D721Med (cell line): ENCODE data around the gene AFF3.

ENCODE experiments used
- DNase-seq: peaks from one replicate; pipeline ENCODE4 v3.0.0; 2011; ENCODE audit warnings: low spot score; ENCODE audit not compliant: insufficient read length
- FAIRE-seq: peaks from 2 replicates; lab custom pipeline; 2011; peaks lifted over from hg19 to GRCh38; lab: Jason Lieb, UNC
- TF ChIP-seq, protein P1 (sequence below): IDR thresholded peaks from 2 replicates; pipeline ENCODE4 v1.5.1; 2012; ENCODE audit warnings: mild to moderate bottlenecking, control low read depth; ENCODE audit not compliant: insufficient read depth; ENCODE audit errors: missing control alignments

The AFF3 gene, protein sequence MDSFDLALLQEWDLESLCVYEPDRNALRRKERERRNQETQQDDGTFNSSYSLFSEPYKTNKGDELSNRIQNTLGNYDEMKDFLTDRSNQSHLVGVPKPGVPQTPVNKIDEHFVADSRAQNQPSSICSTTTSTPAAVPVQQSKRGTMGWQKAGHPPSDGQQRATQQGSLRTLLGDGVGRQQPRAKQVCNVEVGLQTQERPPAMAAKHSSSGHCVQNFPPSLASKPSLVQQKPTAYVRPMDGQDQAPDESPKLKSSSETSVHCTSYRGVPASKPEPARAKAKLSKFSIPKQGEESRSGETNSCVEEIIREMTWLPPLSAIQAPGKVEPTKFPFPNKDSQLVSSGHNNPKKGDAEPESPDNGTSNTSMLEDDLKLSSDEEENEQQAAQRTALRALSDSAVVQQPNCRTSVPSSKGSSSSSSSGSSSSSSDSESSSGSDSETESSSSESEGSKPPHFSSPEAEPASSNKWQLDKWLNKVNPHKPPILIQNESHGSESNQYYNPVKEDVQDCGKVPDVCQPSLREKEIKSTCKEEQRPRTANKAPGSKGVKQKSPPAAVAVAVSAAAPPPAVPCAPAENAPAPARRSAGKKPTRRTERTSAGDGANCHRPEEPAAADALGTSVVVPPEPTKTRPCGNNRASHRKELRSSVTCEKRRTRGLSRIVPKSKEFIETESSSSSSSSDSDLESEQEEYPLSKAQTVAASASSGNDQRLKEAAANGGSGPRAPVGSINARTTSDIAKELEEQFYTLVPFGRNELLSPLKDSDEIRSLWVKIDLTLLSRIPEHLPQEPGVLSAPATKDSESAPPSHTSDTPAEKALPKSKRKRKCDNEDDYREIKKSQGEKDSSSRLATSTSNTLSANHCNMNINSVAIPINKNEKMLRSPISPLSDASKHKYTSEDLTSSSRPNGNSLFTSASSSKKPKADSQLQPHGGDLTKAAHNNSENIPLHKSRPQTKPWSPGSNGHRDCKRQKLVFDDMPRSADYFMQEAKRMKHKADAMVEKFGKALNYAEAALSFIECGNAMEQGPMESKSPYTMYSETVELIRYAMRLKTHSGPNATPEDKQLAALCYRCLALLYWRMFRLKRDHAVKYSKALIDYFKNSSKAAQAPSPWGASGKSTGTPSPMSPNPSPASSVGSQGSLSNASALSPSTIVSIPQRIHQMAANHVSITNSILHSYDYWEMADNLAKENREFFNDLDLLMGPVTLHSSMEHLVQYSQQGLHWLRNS (N-terminal part only)

DNA sequence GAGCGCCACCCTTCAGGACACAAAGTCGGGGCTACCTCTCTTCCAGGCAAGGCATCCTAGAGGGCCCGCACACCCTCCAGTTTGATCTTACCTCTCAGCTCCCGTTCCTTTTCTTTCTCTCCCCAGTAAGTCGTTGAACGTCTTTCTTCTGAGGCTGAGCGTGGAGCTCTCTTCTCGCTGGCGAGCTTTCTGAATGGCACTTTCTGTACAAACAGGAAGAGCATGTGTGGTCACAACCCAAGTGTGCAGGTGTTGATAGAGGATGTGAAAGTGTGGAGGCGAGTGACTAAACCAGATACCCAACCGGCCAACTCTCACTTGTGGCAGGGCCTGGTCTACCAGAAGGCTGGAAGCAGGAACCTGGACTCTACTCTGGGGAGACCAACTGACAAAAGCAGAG lies at the start of gene AFF3:
Gene AFF3 (minus strand): TSS at position 198 of the 400 bp plus-strand sequence. CDS start 38,136 bp downstream, outside the sequence.
- no peak for FAIRE-seq
- DNase-seq: no peak
- TF ChIP-seq, protein P1, sequence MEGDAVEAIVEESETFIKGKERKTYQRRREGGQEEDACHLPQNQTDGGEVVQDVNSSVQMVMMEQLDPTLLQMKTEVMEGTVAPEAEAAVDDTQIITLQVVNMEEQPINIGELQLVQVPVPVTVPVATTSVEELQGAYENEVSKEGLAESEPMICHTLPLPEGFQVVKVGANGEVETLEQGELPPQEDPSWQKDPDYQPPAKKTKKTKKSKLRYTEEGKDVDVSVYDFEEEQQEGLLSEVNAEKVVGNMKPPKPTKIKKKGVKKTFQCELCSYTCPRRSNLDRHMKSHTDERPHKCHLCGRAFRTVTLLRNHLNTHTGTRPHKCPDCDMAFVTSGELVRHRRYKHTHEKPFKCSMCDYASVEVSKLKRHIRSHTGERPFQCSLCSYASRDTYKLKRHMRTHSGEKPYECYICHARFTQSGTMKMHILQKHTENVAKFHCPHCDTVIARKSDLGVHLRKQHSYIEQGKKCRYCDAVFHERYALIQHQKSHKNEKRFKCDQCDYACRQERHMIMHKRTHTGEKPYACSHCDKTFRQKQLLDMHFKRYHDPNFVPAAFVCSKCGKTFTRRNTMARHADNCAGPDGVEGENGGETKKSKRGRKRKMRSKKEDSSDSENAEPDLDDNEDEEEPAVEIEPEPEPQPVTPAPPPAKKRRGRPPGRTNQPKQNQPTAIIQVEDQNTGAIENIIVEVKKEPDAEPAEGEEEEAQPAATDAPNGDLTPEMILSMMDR: no peak

DNA sequence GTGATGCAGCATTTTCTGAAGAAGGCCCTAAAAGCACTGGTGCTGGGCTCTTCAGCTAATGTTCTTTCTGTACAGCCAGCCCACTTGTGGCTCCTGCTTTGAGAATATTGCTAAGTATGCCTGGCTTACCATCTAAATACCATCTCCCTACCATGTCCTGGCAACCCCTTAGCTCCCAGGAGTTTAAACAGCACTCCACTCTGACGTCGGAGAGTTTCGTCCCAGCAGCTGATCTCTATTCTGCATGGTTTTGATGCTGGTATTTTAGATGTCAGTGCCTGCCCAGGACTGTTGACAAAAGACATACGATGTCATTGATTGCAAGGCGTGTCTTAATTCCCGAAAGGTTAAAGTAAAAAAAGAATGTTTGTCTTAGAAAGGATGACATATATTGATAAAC lies 47.0 kb upstream of the AFF3 start:
- TF ChIP-seq, protein P1: no peak
- FAIRE-seq (no peak), DNase-seq (no peak)

DNA sequence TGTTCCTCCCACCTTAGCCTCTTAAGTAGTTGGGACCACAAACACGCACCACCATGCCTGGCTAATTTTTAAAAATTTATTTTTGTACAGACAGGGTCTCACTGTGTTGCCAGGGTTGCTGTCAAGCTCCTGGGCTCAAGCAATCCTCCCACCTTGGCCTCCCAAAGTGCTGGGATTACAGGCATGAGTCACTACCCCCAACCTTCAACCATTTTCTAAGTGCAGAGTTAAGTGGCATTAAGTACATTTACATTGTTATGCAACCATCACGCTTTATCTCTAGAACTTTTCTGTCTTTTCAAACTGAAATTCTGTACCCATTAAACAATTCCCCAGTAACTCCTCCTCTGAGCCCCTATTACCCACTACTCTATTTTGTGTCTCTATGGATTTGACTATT lies 45.9 kb upstream of the AFF3 start:
- no peak for FAIRE-seq
- DNase-seq: no peak
- TF ChIP-seq, protein P1: no peak

DNA sequence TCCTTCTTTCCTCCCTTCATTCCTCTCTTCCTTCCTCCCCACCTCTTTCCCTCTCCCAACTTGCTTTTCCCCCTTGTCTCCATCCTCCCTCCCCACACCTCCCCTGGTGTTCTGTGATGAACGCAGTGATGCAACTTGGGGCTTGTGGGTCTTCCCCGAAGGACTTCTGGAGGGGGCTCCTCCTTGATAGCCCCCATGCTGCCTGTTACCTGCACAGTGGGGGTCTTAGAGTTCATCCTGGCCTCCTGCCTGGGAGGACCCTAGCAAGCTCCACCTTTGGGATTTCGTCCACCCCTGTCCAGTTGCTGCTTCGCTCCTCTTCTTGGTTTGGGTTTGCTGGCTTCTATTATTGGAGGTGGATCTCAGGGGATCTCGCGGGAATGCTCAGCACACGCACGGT lies 43.7 kb upstream of the AFF3 start:
- FAIRE-seq: no peak

DNA sequence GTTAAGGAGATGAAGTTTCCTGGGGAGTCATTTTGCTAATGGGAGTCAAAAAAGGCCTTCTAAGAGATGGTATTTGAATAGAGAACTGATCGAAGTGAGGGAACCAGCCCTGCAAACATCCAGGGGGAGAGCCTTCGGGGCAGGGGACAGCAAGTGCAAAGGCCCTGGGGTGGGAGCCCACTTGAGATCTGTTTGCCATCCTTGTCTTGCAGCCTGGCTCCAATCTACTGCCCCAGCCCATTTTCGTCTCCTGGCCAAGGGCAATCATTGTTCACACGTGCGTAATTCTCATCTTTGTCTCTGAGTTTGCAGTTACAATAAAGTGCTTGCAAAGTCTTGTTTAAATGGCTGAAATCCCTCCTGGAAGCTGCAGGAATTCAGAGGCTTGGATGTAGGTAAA lies 43.1 kb upstream of the AFF3 start:
- FAIRE-seq (no peak), DNase-seq (no peak)
- TF ChIP-seq, protein P1: no peak

More for the DNA sequence above, 43.7 kb upstream of the AFF3 start:
- DNase-seq: no peak
- TF ChIP-seq, protein P1: no peak

DNA sequence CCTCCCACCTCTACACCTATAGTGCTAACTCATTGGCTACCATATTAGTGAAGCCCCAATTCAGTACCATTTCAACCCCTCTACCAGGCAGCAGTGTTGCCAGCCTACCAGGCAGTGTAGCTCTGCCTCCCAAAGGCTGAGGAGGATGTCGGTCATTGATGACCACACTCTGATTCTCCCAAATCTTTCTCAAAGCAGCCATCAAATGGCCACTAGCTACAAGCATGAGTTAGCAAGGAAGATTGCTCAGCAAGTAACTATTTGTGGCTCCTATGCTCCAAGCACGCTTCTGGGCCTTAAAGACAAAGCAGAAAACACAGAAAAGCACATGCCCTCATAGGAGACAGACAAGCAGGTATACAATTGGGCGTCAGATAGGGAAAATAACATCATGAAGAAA lies 42.7 kb upstream of the AFF3 start:
- DNase-seq: no peak
- FAIRE-seq: no peak
- TF ChIP-seq, protein P1: no peak
